ENCODE results near the gene RASIP1. TPM values are rescaled to one million over a fixed set of nuclear protein-coding genes. Genes with fewer than 3 reads are reported as not detected.

Gene RASIP1
- total and polyA plus RNA-seq, 4 donors = 1.8 to 31.2 (median 9.4) TPM

Other genes with a start within 250 kb of the RASIP1 start
- 1 to 10 TPM in 1 of 2 donors, under 1 TPM in 1; 0.71 to 4.2 TPM for gene LMTK3, start 228.8 kb downstream of the RASIP1 start, total RNA-seq
- 1 to 10 TPM in 1 of 2 donors, under 1 TPM in 1; 0.51 to 1.3 TPM for gene LMTK3, start 228.8 kb downstream of the RASIP1 start, polyA plus RNA-seq
- gene SULT2B1, start 188.4 kb downstream of the RASIP1 start, total RNA-seq = not detected
- gene SULT2B1, start 188.4 kb downstream of the RASIP1 start, polyA plus RNA-seq = 1 to 10 TPM in 1 of 2 donors, not detected in 1; 2.1 TPM
- not detected for gene SPACA4, start 133.9 kb downstream of the RASIP1 start, total RNA-seq
- under 1 TPM in 1 of 2 donors, not detected in 1; 0.18 TPM for gene SPACA4, start 133.9 kb downstream of the RASIP1 start, polyA plus RNA-seq
- under 1 TPM in 1 of 2 donors, not detected in 1; 0.45 TPM for gene FAM83E, start 125.5 kb downstream of the RASIP1 start, total RNA-seq
- 10 to 100 TPM in 1 of 2 donors, under 1 TPM in 1; 0.74 to 12.3 TPM for gene FAM83E, start 125.5 kb downstream of the RASIP1 start, polyA plus RNA-seq
- gene RPL18, start 121.4 kb downstream of the RASIP1 start, total RNA-seq = 100 to 1,000 TPM; 900 to 909 TPM
- gene RPL18, start 121.4 kb downstream of the RASIP1 start, polyA plus RNA-seq = 1,000 to 10,000 TPM; 2,172 to 2,376 TPM
- gene SPHK2, start 121.1 kb downstream of the RASIP1 start, total RNA-seq = 10 to 100 TPM; 14.6 to 17.9 TPM
- 10 to 100 TPM; 21.5 to 25.4 TPM for gene SPHK2, start 121.1 kb downstream of the RASIP1 start, polyA plus RNA-seq
- gene DBP, start 103.2 kb downstream of the RASIP1 start, total RNA-seq = 10 to 100 TPM in 1 of 2 donors, 1 to 10 TPM in 1; 1.5 to 10.7 TPM
- 1 to 10 TPM; 5.3 to 6.8 TPM for gene DBP, start 103.2 kb downstream of the RASIP1 start, polyA plus RNA-seq
- 10 to 100 TPM in 1 of 2 donors, 1 to 10 TPM in 1; 6.4 to 12.0 TPM for gene CA11, start 94.4 kb downstream of the RASIP1 start, total RNA-seq
- gene CA11, start 94.4 kb downstream of the RASIP1 start, polyA plus RNA-seq = 10 to 100 TPM; 13.9 to 59.5 TPM
- gene NTN5, start 67.6 kb downstream of the RASIP1 start, total RNA-seq = under 1 TPM; 0.52 to 0.96 TPM
- gene NTN5, start 67.6 kb downstream of the RASIP1 start, polyA plus RNA-seq = 1 to 10 TPM in 1 of 2 donors, not detected in 1; 2.0 TPM
- not detected for gene FUT2, start 44.6 kb downstream of the RASIP1 start, total RNA-seq
- gene FUT2, start 44.6 kb downstream of the RASIP1 start, polyA plus RNA-seq = 1 to 10 TPM in 1 of 2 donors, not detected in 1; 2.8 TPM
- gene MAMSTR, start 20.9 kb downstream of the RASIP1 start, total RNA-seq = 1 to 10 TPM in 1 of 2 donors, under 1 TPM in 1; 0.58 to 3.7 TPM
- gene MAMSTR, start 20.9 kb downstream of the RASIP1 start, polyA plus RNA-seq = 1 to 10 TPM in 1 of 2 donors, under 1 TPM in 1; 1.00 to 3.3 TPM
- 1 to 10 TPM in 1 of 2 donors, under 1 TPM in 1; 0.66 to 1.6 TPM for gene IZUMO1, start 6.3 kb upstream of the RASIP1 start, total RNA-seq
- gene IZUMO1, start 6.3 kb upstream of the RASIP1 start, polyA plus RNA-seq = under 1 TPM in 1 of 2 donors, not detected in 1; 0.10 TPM
- gene FUT1, start 12.0 kb upstream of the RASIP1 start, total RNA-seq = 1 to 10 TPM; 2.3 to 4.4 TPM
- under 1 TPM in 1 of 2 donors, not detected in 1; 0.05 TPM for gene FUT1, start 12.0 kb upstream of the RASIP1 start, polyA plus RNA-seq
- not detected for gene FGF21, start 14.9 kb upstream of the RASIP1 start, total RNA-seq
- not detected for gene FGF21, start 14.9 kb upstream of the RASIP1 start, polyA plus RNA-seq
- gene BCAT2, start 70.4 kb upstream of the RASIP1 start, total RNA-seq = 10 to 100 TPM; 22.4 to 29.5 TPM
- 10 to 100 TPM; 22.5 to 61.6 TPM for gene BCAT2, start 70.4 kb upstream of the RASIP1 start, polyA plus RNA-seq
- gene HSD17B14, start 95.9 kb upstream of the RASIP1 start, total RNA-seq = 10 to 100 TPM; 13.7 to 16.1 TPM
- gene HSD17B14, start 95.9 kb upstream of the RASIP1 start, polyA plus RNA-seq = 10 to 100 TPM; 14.3 to 18.9 TPM
- gene PLEKHA4, start 128.0 kb upstream of the RASIP1 start, total RNA-seq = 10 to 100 TPM; 94.9 to 97.2 TPM
- 100 to 1,000 TPM; 193 to 223 TPM for gene PLEKHA4, start 128.0 kb upstream of the RASIP1 start, polyA plus RNA-seq
- 100 to 1,000 TPM in 1 of 2 donors, 10 to 100 TPM in 1; 57.2 to 182 TPM for gene PPP1R15A, start 131.8 kb upstream of the RASIP1 start, total RNA-seq
- 10 to 100 TPM; 64.9 to 95.4 TPM for gene PPP1R15A, start 131.8 kb upstream of the RASIP1 start, polyA plus RNA-seq
- 1 to 10 TPM in 1 of 2 donors, under 1 TPM in 1; 0.84 to 1.3 TPM for gene TULP2, start 158.1 kb upstream of the RASIP1 start, total RNA-seq
- not detected for gene TULP2, start 158.1 kb upstream of the RASIP1 start, polyA plus RNA-seq
- gene NUCB1, start 159.7 kb upstream of the RASIP1 start, total RNA-seq = 100 to 1,000 TPM; 276 to 380 TPM
- gene NUCB1, start 159.7 kb upstream of the RASIP1 start, polyA plus RNA-seq = 100 to 1,000 TPM in 1 of 2 donors, 10 to 100 TPM in 1; 82.9 to 375 TPM
- under 1 TPM in 1 of 2 donors, not detected in 1; 0.84 TPM for gene DHDH, start 193.1 kb upstream of the RASIP1 start, total RNA-seq
- 1 to 10 TPM in 1 of 2 donors, not detected in 1; 1.3 TPM for gene DHDH, start 193.1 kb upstream of the RASIP1 start, polyA plus RNA-seq
- 10 to 100 TPM; 69.6 to 79.9 TPM for gene BAX, start 214.3 kb upstream of the RASIP1 start, total RNA-seq
- 10 to 100 TPM; 81.4 to 83.9 TPM for gene BAX, start 214.3 kb upstream of the RASIP1 start, polyA plus RNA-seq
- 1,000 to 10,000 TPM; 3,184 to 3,823 TPM for gene FTL, start 224.7 kb upstream of the RASIP1 start, total RNA-seq
- over 10,000 TPM in 1 of 2 donors, 1,000 to 10,000 TPM in 1; 6,798 to 17,889 TPM for gene FTL, start 224.7 kb upstream of the RASIP1 start, polyA plus RNA-seq

Measured in aorta (tissue), 4 donors.